T-helper 1 cell (primary cell): ENCODE results near the gene ASAP2.

Experiments used
- DNase-seq, 5 donors: peaks; one replicate each; pipeline ENCODE4 v3.0.0-alpha.2; 2012 to 2020

The ASAP2 gene

DNA sequence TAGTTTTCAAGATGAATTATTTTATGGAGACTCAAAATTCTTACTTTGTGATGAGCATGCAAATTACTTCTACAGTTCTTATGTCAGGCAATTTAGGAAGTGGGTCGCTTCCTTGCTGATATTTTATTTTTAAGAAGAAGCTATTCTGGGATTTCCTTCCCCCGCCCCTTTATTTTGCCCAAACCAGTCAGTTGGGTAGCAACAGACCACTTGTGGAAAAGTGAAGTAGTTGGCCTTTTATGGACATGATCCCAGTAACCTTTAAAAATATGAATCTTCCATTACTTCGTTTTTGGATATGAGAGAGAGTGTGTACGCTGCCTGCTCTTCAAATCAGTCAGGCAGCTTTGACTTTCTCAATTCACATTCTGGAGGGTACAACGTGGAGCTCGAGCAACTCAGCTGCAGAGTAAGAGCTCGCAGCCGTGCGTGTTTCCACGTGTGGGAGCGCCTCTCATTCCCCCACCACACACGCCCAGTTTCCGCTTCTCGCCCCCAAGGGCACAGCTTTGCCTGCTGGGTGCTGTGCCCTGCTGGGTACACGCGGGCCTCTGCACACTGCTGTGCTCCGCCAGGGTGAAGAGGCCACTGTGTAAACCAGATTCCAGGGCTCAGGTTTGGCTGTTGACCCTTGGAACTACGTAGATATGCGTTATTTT, 124.1 kb downstream of the ASAP2 start:
- no peak for DNase-seq

DNA sequence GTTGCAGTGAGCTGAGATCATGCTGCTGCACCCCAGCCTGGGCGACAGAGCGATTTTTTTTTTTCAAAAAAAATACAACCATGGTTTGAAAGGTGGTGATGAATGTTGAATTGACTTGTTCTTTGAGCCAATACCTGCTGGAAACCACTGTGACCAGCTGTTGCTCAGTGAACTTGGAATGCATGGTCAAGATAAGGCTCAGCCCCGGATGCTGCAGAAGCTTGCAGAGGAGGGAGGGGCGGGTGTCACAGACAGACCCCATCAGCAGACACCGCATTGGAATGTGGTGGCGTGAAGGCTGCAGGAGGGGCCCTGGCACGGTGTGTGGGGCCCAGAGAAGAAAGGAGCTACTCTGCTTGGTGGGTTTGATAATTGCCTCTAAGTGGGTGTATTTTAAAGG, 125.1 kb downstream of the ASAP2 start:
- DNase-seq = no peak

DNA sequence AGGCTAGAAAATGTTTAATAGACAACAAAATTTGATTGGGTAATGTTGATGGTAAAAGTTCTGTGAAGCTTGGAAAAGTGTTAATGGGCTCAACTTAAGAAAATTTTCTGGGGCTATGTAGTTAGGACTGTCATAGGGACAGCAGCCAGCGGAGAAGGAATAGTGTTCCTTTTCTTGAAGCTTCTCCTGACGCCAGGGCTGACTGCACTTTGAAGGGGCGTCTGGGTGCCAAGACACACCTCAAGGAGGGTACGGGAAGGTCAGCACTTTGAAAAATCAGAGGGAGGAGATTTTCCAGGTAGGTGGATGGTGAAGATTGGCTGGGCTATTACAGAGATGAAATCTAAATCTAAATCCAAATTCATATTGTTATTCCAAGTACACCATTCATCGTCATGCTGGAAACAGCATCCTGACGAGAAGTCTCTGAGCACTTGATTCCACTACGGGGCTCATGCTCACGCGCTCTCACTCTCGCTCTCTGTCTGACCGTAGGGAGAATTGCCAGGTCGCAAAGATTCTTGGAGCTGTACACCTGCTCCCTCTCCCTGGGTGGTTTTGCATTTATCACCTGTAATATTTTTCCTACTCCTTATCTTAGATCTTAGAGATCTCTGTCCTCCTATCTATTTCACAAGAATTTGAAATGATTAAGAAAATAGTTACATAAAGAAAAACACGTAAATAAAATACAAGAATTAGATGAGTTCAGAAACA, 125.7 kb downstream of the ASAP2 start:
- no peak for DNase-seq

DNA sequence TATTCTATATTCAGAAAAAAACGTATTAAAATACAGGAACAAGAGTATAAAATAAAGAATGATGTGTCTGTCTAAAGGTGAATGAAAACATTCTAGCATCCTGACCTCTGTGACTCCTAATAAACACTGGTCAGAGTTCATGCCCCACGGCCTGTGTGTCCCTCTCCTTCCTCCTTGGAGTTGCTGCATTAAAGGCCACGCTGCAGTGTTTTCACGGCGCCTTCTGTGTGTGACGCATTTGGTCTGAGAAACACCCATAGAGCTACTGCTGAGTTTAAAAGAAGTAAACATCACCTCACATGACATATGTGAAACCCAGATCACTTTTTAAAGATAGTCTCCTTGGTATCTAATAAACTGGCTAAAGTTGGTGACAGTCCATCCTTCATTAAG, 126.2 kb downstream of the ASAP2 start:
- DNase-seq = no peak

DNA sequence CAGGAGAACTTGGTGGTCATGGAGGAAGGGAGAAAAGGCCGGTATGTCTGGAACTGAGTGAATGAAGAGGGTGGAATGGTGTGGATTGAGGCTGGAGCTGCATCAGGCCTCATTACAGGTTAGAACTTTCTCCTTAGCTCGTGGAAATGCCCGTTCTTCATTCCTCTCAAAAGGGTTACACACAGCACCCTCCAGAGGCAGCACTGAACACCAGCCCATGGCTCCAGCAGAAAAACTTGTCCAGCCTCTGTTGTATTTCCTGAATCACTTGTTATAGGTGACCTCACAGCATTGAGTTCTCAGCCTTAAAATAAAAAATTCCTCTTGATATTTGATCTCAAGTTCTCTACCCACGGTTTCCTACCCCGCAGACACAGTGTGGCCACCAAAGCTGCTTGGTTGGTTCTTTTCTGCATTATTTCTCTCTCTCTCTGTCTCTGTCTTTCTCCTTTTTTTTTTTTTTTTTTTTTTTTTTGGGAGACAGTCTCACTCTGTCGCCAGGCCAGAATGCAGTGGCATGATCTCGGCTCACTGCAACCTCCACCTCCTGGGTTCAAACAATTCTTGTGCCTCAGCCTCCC, 127.1 kb downstream of the ASAP2 start:
- peak in 1 of 5 donors; percentile 3 for DNase-seq

DNA sequence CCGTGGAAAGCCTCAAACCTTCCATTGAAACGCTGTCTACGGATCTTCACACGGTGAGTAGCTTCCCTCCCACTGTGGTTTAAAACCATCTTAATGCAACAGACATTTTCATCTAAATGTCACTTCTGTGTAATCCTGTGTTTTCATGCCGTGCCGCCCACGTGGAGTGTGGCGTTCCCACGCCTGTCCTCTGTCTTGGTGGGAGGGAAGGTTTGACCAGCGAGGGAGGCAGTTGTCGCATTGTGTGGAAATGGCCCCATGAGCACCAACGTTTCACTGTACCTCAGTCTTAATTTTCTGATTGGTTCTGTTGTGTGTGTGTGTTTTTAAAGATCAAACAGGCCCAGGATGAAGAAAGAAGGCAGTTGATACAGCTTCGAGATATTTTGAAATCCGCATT, 128.1 kb downstream of the ASAP2 start:
- no peak for DNase-seq

DNA sequence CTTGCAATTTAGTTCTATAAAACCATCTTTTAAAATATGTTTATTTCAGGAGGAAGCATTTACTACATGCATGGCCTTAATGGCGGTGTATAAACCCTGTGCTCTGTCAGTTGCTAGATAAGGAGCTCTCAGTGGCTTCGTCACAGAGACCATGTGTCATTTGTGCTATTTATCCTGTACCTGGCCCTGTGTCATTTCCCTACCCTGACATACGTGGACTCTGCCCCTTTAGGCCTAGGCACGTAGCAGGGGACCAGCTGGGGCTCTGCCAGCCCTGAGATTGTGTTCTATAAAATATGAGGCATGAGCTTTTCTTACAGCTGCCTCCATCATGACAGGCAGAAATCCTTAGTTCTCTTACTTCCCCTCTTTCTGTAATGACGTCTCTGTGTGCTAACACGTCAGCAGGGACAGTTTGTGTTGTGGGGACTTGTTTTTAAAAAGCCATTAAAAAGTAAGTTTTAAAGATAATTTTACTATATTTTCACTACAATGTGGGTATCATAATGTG, 128.8 kb downstream of the ASAP2 start:
- no peak for DNase-seq

DNA sequence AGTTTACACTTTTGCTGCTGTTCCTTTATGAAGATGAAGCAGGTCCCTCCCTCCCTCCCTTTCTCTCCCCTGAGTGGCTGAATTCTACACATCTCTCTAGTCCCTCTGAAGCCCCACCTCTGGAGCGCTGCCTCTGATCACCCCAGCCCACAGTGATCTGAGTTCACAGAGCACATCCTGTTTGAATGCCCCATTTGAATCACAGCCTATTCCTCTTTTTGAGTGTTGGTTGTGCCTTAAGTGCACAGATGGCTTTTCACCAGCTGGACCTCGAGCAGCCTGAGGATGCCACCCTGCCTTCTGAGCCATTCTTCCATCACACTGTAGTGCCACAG, 129.6 kb downstream of the ASAP2 start:
- DNase-seq = peak in 1 of 5 donors; percentile 12

DNA sequence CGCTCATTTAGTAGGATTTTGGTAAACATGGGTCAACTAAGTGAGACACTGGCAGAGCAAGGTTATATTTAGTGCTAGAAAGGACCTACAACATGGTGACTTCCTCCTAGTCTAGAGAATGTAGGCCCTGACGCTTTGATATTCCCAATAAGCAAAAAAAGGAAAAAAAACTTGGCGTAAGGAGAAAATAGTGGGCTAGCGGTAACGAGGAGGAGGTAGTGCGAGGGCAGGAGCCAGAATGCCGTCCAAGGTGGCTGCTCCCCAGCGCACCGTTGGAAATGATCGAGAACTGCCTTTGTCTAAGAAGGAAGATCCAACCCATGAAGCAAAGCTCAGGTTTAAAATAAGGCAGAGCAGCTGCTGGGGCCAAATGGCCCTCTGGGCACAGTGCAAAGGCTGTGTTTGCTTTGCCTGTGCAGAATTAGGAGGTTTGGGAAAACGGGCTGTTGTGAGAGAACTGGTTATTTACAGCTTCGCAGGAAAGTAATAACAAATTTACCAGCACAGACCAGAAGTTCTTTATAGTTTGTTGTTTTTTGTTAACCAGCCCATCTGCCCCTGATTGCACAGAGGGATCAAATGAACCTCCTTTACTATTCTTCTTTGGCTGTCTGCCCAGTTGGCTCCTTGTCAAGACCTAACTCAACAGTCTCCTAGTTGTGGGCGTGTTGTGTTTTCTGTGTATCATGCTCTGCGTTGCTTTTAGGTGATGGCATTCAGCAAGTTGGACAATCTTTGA, 130.1 kb downstream of the ASAP2 start:
- DNase-seq = no peak

DNA sequence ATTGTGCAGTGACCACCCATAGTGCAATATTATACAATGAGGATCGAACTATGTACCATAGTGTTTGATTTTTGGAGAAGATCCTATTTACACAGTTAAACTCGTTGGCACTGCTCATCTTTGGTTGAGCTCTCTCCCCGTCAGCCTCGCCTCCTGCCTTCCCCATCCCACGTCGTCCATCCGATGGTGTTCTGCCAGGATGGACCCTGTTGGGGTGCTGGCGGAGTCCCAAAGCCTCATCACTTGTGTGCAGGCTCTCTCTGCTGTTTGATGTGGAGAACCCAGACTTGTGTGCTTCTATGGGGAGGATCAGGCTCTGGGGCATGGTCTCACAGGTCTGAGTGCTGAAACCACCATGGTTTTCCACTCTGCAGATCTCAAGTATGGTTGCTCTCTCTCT, 131.3 kb downstream of the ASAP2 start:
- DNase-seq = no peak

DNA sequence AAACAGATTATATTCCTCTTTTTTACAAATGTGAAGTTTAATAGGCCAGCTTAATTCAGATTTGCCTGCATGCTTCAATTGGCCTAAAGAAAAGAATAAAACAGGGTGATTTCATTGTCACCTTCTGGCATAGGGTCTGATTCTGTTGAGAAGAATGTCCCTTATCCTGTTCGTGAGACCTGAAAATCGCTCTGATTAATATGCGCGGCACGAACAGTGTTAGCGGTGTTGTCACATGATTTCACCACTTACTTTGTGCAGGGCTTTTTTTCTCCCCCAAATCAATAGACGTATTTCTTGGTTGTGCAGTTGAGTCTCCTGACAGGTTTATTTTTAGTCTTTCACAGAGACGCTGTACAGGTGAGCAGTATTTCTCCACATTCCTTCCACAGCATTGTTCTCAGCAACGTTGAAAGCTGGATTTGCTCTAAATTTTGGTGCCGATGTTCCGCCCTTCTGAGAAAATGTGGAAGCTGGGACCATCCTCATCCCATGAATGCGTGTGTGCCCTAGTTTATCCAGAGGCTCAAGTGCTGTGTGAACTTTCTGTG, 134.8 kb downstream of the ASAP2 start:
- DNase-seq = no peak

DNA sequence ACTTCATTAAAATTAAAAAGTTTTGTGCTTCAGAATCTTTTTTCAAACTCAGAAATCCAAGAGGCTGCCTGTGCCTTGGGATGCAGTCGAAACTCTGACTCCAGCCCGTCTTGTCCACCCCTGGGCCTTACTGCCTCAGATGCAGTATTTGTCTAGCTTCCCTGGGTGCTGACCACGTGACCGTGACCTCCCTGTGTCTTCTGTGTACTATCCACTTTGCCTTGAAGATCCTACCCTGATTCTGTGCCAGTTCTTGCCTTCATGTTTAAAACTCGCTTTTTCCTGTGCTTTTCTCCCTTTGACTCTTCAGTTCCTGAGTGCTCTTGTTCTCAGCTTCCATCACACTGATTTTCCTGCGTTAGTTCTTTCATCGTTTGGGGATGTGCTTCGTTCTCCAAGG, 136.0 kb downstream of the ASAP2 start:
- no peak for DNase-seq

DNA sequence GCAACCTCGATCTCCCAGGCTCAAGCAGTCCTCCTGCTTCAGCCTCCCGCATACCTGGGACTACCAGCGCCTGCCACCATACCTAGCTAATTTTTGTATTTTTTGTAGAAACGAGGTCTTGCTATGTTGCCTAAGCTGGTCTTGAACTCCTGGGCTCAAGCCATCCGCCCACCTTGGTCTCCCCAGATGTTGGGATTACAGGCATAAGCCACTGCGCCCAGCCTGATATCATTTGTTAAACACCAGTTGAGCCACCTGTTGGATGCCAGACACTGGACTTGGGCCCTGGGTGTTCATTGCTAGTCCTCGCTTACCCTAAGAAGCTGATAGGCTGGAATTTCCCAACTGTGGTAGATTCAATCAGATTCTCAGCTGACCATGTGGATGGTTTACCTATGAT, 136.9 kb downstream of the ASAP2 start:
- DNase-seq = no peak

DNA sequence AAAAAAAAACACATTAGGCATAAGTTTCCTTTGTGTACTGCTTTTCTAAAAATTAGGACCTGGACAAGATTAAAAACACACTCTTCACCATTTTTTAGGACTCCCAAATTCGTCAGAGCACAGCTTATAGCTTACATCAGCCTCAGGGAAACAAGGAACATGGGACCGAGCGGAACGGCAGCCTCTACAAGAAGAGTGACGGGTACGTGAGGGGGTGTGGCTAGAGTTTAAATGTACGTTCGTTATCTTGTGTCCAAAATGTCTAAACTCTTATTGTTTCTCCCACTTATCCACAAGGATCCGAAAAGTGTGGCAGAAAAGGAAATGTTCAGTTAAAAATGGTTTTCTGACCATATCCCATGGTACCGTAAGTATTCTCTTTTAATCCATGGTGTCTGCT, 137.8 kb downstream of the ASAP2 start:
- DNase-seq = no peak

DNA sequence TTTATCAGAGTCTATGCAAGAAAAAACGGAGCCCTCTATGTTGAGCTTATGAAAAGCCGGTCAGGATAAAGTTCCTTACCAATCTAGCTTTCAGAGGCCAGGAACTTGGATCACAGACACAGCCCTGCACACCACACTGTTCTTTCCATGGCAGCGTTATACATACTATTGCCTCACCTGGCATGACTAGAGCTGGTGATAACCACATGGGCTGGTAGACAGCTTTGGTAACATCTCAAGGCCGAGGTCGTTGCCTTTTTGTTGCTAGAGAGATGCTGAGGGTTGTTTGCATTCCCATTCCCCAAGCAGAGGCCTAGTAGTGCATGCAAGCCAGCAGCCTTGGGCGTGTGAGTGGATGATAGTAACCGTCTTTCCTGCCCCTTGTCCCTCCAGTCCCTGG, 138.7 kb downstream of the ASAP2 start:
- no peak for DNase-seq

DNA sequence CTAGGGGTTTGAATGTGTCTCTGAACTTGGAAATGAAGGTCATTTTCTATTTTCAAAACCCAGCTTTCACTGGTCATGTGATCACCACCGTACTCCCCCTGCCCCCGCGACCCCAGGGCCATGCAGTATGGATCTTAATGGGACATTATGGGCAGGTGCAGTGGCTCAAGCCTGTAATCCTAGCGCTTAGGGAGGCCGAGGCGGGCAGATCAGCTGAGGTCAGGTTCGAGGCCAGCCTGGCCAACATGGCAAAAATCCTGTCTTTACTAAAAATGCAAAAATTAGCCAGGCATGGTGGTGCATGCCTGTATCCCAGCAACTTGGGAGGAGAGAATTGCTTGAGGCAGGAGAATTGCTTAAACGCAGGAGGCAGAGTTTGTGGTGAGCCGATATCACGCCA, 139.4 kb downstream of the ASAP2 start:
- no peak for DNase-seq

DNA sequence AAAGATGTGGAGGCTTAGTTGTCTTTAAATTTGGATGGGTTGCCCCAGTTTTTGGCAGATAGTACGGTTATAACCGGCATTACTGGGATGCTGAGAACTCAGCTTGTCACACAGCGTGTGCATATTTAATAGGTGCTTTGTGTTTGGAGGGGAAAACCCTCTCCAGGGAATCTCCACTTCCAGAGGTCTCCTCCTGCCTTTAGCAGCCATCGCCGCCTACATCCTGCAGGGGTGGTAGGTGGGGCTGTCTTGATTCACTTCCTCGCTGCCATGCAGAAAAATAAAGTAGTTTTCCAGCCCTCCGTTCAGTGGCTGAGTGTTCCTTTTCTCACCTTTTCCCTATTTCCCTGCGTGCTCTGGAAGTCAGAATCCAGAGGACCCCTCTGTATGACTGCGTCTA, 140.3 kb downstream of the ASAP2 start:
- DNase-seq = no peak

DNA sequence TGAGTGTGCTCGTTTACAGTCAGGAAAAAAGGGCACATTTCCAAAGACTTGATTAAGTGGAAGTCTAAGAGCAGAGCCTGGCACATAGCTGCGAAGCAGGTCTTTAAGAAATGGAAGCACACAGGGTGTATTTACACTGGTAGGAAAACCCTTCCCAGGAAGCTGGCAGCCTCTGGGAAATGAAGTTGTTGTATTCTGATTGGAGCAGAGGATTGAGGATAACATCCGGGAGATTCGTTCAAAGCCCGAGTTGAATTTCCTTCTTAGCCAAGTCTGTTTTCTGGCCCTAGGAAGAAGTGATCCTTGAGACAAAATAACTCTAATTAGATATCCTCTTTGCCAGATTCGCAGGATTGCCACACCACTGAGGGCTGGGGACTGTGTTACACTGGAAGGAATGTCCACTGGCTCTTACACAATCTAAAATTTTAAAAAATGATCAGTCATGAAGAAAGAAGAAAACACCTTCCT, 140.8 kb downstream of the ASAP2 start:
- no peak for DNase-seq

DNA sequence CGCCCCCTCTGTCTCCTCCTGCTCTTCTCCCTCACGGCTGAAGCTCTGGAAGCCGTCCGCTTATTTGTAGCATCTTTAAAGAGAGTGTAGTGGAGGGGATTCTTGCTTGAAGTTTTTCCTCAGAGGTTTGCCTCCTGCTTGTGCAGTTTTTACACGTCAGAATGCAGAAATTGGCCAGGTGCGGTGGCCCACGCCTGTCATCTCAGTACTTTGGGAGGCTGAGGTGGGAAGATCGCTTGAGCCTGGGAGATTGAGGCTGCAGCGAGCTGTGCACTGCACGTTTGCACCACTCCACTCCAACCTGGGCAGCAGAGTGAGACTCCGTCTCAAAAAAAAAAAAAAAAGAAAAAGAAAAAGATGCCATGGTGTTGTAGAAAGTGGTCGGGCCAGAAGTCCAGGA, 147.7 kb downstream of the ASAP2 start:
- DNase-seq = no peak

DNA sequence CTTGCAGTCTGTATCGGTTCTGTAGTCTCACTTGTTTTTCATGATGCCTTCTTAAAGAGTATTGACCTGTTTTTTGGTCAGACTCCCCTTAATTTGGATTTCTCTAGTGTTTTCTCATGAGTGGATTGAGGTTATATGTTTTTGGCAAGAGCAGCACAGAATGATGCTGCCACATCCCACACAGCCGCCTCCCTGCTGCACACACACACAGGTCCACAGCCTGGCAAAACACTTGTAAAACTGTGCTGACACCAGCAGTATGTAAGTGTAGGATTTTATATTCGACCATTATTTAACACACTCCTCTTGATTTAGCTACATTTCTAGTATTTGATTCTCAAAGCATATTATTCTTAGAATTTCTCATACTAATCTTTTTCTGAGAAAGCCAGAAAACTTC, 148.7 kb downstream of the ASAP2 start:
- DNase-seq = no peak

DNA sequence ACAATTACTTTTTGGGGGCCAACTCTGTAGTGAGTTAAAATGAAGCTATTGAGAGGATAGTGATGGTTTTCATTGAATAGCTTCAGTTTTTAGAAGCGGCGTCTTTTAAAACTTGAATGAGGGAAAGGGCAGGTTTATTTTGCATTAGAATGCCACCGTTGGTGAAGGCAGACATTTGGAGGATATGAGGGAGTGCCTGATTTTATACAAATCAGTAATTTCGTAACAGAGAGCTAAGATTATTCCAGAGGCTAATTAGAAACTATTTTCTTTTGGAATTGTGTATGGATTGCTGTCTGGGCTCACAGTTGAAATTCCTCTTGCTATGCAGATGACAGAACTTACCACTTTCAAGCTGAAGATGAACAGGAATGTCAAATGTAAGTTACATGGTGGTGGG, 149.1 kb downstream of the ASAP2 start:
- DNase-seq = no peak

DNA sequence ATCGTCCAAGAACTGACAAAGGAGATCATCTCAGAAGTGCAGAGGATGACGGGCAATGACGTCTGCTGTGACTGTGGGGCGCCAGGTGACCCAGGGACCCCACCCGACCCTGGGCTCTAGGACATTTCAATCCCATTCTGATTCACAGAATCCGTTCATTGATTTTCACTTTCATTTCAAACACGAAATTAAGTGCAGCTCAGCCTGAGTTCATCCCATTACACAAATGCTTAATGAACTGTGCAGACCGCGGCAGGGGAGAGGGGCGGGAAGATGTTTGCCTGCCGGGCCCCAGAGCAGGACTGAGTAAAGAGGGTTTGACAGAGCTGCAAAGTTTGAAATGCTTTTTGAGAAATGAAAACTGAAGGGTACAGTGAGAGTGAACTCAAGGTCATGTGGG, 149.6 kb downstream of the ASAP2 start:
- no peak for DNase-seq

DNA sequence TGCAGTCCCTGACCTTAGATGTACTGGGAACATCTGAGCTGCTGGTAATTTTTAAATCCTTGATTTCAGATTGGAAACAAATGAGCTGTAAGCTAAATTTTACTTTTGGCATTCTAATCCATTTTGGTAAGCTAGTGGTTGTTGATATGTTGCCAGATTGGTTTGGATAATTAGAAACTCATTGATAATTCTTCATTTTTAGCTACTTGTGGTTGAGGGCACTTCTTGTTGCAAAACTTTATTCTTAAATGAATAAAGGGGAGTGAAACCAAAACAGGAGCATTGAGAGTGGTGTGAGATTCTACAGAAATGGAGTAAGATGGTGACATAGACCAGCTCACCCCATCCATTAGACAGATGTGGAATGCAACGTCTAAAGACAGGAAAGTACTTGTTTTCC, 152.2 kb downstream of the ASAP2 start:
- no peak for DNase-seq
